MM.1S (cell line): Measurements from ENCODE around the gene SAMD14.

Source experiments
- DNase-seq: peaks from one replicate; pipeline ENCODE4 v3.0.0-alpha.2; 2015
- H2AFZ ChIP-seq: fragments of 300-600 bp; sonication (generic); 2 replicates; pipeline ENCODE4 v1.6.0; 2016; ENCODE audit warnings: antibody characterized with exemption, low read length
- H3F3A ChIP-seq: fragments of 300-600 bp; sonication (generic); 2 replicates; pipeline ENCODE4 v1.6.1; 2016; ENCODE audit warnings: mild to moderate bottlenecking, antibody characterized with exemption, low read length, moderate library complexity, mixed read lengths; ENCODE audit not compliant: insufficient read depth
- H3K27ac ChIP-seq: fragments of 300-600 bp; sonication (generic); 2 replicates; pipeline ENCODE4 v1.5.1; 2016; ENCODE audit warnings: mild to moderate bottlenecking, low read length
- H3K27me3 ChIP-seq: fragments of 300-600 bp; sonication (generic); replicated peaks from 2 replicates; pipeline ENCODE4 v1.6.0; 2016; ENCODE audit warnings: low read length; ENCODE audit not compliant: insufficient read depth
- H3K36me3 ChIP-seq: fragments of 300-600 bp; sonication (generic); replicated peaks from 2 replicates; pipeline ENCODE4 v1.6.1; 2016; ENCODE audit warnings: mild to moderate bottlenecking, low read length, mixed read lengths; ENCODE audit not compliant: insufficient read depth
- H3K4me1 ChIP-seq: fragments of 300-600 bp; sonication (generic); 2 replicates; pipeline ENCODE4 v1.6.1; 2016; ENCODE audit warnings: low read length, mixed read lengths
- H3K4me2 ChIP-seq: fragments of 300-600 bp; sonication (generic); 2 replicates; pipeline ENCODE4 v1.6.0; 2016; ENCODE audit warnings: low read depth, low read length
- H3K4me3 ChIP-seq: fragments of 300-600 bp; sonication (generic); 2 replicates; pipeline ENCODE4 v1.5.1; 2016; ENCODE audit warnings: low read length, mixed read lengths
- H3K79me2 ChIP-seq: fragments of 300-600 bp; sonication (generic); 2 replicates; pipeline ENCODE4 v1.6.1; 2016; ENCODE audit warnings: mixed run types, low read length, mixed read lengths
- H3K9ac ChIP-seq: fragments of 300-600 bp; sonication (generic); 2 replicates; pipeline ENCODE4 v1.6.1; 2016; ENCODE audit warnings: low read length, mixed read lengths
- H3K9me2 ChIP-seq: fragments of 300-600 bp; sonication (generic); replicated peaks from 2 replicates; pipeline ENCODE4 v1.6.1; 2016; ENCODE audit warnings: mild to moderate bottlenecking, low read length, mixed read lengths; ENCODE audit not compliant: insufficient read depth
- H3K9me3 ChIP-seq: fragments of 300-600 bp; sonication (generic); replicated peaks from 2 replicates; pipeline ENCODE4 v1.6.1; 2016; ENCODE audit warnings: mild to moderate bottlenecking, low read length, mixed read lengths; ENCODE audit not compliant: insufficient read depth
- H4K20me1 ChIP-seq: fragments of 300-600 bp; sonication (generic); 2 replicates; pipeline ENCODE4 v1.6.1; 2016; ENCODE audit warnings: mild to moderate bottlenecking, low read length, moderate library complexity, mixed read lengths; ENCODE audit not compliant: insufficient read depth
- CTCF ChIP-seq: fragments of 300-600 bp; sonication (generic); IDR thresholded peaks from 2 replicates; pipeline ENCODE4 v1.5.1; 2016; ENCODE audit warnings: antibody characterized with exemption, low read length, mixed read lengths
- EZH2 ChIP-seq: fragments of 300-600 bp; sonication (generic); optimal IDR thresholded peaks from 2 replicates; pipeline ENCODE3; 2017; ENCODE audit warnings: low read depth, mild to moderate bottlenecking, antibody characterized with exemption, low read length, mixed read lengths
- EZH2phosphoT487 ChIP-seq: fragments of 300-600 bp; sonication (generic); IDR thresholded peaks from 2 replicates; pipeline ENCODE4 v1.6.1; 2018; ENCODE audit warnings: antibody characterized with exemption, low read length

Gene SAMD14

GRCh38 chr17:50118828-50119218 is 11.1 kb downstream of the SAMD14 start:
- TF ChIP-seq EZH2phosphoT487: no peak
- no peak for TF ChIP-seq CTCF
- no peak for TF ChIP-seq EZH2
- Histone ChIP-seq H3K4me3 (no peak overlapping the region), H3K4me1 (0 out of 2 replicates have a peak, but pooled peaks cover 6% of the 10 kb centered on the region), H2AFZ (no peak overlapping the region), H3K79me2 (no peaks in the 10 kb centered on the region), H3K9me3 (no peaks in the 10 kb centered on the region), H3K4me2 (no peak overlapping the region), H3K9me2 (no peaks in the 10 kb centered on the region), H3K36me3 (no peaks in the 10 kb centered on the region), H3F3A (no peaks in the 10 kb centered on the region; the same call in 1 of the 2 replicates), H4K20me1 (no peaks in the 10 kb centered on the region), H3K27me3 (peaks cover 41% of the 10 kb centered on the region), H3K27ac (no peak overlapping the region), H3K9ac (no peak overlapping the region)
- no peak for DNase-seq

DNA sequence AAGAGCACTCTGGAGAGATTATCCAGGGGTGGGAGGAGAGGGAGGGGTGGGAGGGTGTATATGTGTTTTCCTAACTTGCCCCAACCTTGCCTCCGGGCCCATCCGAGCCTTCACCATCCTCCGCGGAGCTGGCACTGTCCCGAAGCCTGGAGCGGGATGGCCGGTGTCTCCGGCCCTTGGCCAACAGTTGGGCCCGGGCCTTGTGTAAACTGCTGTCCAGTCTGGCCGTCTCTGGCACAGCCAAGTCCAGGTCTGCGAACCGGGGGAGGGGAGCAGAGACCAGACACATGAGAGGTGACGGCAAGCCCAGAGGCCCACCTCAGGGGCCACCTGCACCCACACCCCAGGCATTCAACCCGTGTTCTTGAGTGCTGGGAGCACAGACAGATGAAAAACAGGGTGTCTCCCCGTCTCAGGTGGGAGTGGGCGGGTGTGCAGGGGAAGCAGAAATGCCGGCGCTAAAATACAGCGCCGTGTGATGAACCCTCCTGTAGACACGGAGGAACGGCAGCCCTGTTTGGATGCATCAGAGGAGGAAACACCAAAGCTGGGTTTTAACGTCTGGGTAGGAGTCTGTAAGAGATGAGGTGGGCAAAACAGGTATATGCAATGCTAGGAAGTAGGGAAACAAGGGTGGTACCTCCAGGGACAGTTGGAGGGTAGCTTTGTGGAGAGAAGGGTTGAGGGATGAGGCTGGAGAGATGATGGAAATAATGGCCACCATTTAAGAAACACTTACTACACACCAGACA is 11.7 kb downstream of the SAMD14 start:
- H3K27me3 ChIP-seq: peaks cover 40% of the 10 kb centered on the region
- DNase-seq: no peak
- H3K9me3 ChIP-seq: no peaks in the 10 kb centered on the region

GRCh38 chr17:50117202-50118051 is 12.5 kb downstream of the SAMD14 start:
- peak; percentile 74 for DNase-seq
- Histone ChIP-seq H3K79me2 (no peaks in the 10 kb centered on the region), H3K9me2 (no peaks in the 10 kb centered on the region), H3F3A (no peaks in the 10 kb centered on the region; the same call in 1 of the 2 replicates), H3K36me3 (no peaks in the 10 kb centered on the region), H3K4me3 (0 out of 2 replicates have a peak overlapping the region, but pooled peaks have one; percentile 17), H3K4me1 (0 out of 2 replicates have a peak, but pooled peaks cover 6% of the 10 kb centered on the region), H3K27me3 (peaks cover 34% of the 10 kb centered on the region), H3K9me3 (no peaks in the 10 kb centered on the region), H2AFZ (peak overlapping the region; percentile 39), H3K4me2 (peak overlapping the region; percentile 77), H4K20me1 (no peaks in the 10 kb centered on the region), H3K9ac (no peak overlapping the region), H3K27ac (no peak overlapping the region)
- no peak for TF ChIP-seq EZH2phosphoT487
- peak; percentile 78 for TF ChIP-seq CTCF

More for the DNA sequence above, 11.7 kb downstream of the SAMD14 start:
- Histone ChIP-seq H3K9ac (no peak overlapping the region), H3K4me3 (no peak overlapping the region), H3K27ac (no peak overlapping the region), H2AFZ (no peak overlapping the region), H3K4me2 (no peak overlapping the region), H3K79me2 (no peaks in the 10 kb centered on the region), H3K36me3 (no peaks in the 10 kb centered on the region), H3K4me1 (0 out of 2 replicates have a peak, but pooled peaks cover 6% of the 10 kb centered on the region), H4K20me1 (no peaks in the 10 kb centered on the region), H3K9me2 (no peaks in the 10 kb centered on the region), H3F3A (no peaks in the 10 kb centered on the region; the same call in 1 of the 2 replicates)
- TF ChIP-seq CTCF: no peak
- TF ChIP-seq EZH2phosphoT487: no peak
